ENCODE measurements around the gene SLC39A11.

The SLC39A11 gene

GRCh38 chr17:72756256-72756655 is 336.2 kb downstream of the SLC39A11 start:
- Histone ChIP-seq H3K4me2 (ENCODE audit: low read depth, low read length) (no peak overlapping the region), H3K27me3 (replicated peaks; ENCODE audit: insufficient read depth, low read length) (no peaks in the 10 kb centered on the region), H3K9me3 (replicated peaks; ENCODE audit: insufficient read depth, low read length) (no peaks in the 10 kb centered on the region), H3F3A (ENCODE audit: insufficient read depth, low read length) (no peaks in the 10 kb centered on the region), H2AFZ (ENCODE audit: low read length) (no peak overlapping the region), H3K4me3 (ENCODE audit: low read length) (no peak overlapping the region), H3K79me2 (ENCODE audit: low read length) (no peaks in the 10 kb centered on the region), H3K9me2 (replicated peaks; ENCODE audit: insufficient read depth, low read length) (no peaks in the 10 kb centered on the region), H3K9ac (ENCODE audit: low read length) (no peak overlapping the region), H3K36me3 (replicated peaks; ENCODE audit: insufficient read depth, low read length) (no peaks in the 10 kb centered on the region), H3K4me1 (ENCODE audit: low read length) (no peaks in the 10 kb centered on the region), H3K27ac (ENCODE audit: low read length) (no peak overlapping the region), H4K20me1 (ENCODE audit: insufficient read depth, low read length) (no peaks in the 10 kb centered on the region)
- TF ChIP-seq EZH2phosphoT487 (IDR thresholded peaks at IDR 0.05; ENCODE audit: low read length) (no peak), CTCF (IDR thresholded peaks at IDR 0.05; ENCODE audit: low read length) (no peak), EZH2 (optimal IDR thresholded peaks at IDR 0.05; ENCODE audit: low read depth, low read length) (no peak)
- no peak for DNase-seq

GRCh38 chr17:72754513-72754912 is 338.0 kb downstream of the SLC39A11 start:
- no peak for DNase-seq
- Histone ChIP-seq H3K9me2 (replicated peaks; ENCODE audit: insufficient read depth, low read length) (no peaks in the 10 kb centered on the region), H3F3A (ENCODE audit: insufficient read depth, low read length) (no peaks in the 10 kb centered on the region), H3K27me3 (replicated peaks; ENCODE audit: insufficient read depth, low read length) (no peaks in the 10 kb centered on the region), H4K20me1 (ENCODE audit: insufficient read depth, low read length) (no peaks in the 10 kb centered on the region), H2AFZ (ENCODE audit: low read length) (no peak overlapping the region), H3K36me3 (replicated peaks; ENCODE audit: insufficient read depth, low read length) (no peaks in the 10 kb centered on the region), H3K4me1 (ENCODE audit: low read length) (no peaks in the 10 kb centered on the region), H3K4me3 (ENCODE audit: low read length) (no peak overlapping the region), H3K79me2 (ENCODE audit: low read length) (no peaks in the 10 kb centered on the region), H3K9ac (ENCODE audit: low read length) (no peak overlapping the region), H3K4me2 (ENCODE audit: low read depth, low read length) (no peak overlapping the region), H3K27ac (ENCODE audit: low read length) (no peak overlapping the region), H3K9me3 (replicated peaks; ENCODE audit: insufficient read depth, low read length) (no peaks in the 10 kb centered on the region)
- no peak for TF ChIP-seq EZH2phosphoT487 (IDR thresholded peaks at IDR 0.05; ENCODE audit: low read length)
- no peak for TF ChIP-seq CTCF (IDR thresholded peaks at IDR 0.05; ENCODE audit: low read length)
- TF ChIP-seq EZH2 (optimal IDR thresholded peaks at IDR 0.05; ENCODE audit: low read depth, low read length) = no peak

- no peaks in the 10 kb centered on the region for H3K4me1 ChIP-seq (ENCODE audit: low read length)
- H3K27ac ChIP-seq (ENCODE audit: low read length) = no peak overlapping the region
- no peak overlapping the region for H3K4me3 ChIP-seq (ENCODE audit: low read length)
- no peaks in the 10 kb centered on the region for H3K27me3 ChIP-seq (replicated peaks; ENCODE audit: insufficient read depth, low read length)
- no peak overlapping the region for H2AFZ ChIP-seq (ENCODE audit: low read length)
- DNase-seq = no peak
- H4K20me1 ChIP-seq (ENCODE audit: insufficient read depth, low read length) = no peaks in the 10 kb centered on the region
- H3F3A ChIP-seq (ENCODE audit: insufficient read depth, low read length) = no peaks in the 10 kb centered on the region
- H3K4me2 ChIP-seq (ENCODE audit: low read depth, low read length) = no peak overlapping the region
- H3K9ac ChIP-seq (ENCODE audit: low read length) = no peak overlapping the region
- TF ChIP-seq EZH2phosphoT487 (IDR thresholded peaks at IDR 0.05; ENCODE audit: low read length) (no peak), EZH2 (optimal IDR thresholded peaks at IDR 0.05; ENCODE audit: low read depth, low read length) (no peak), CTCF (IDR thresholded peaks at IDR 0.05; ENCODE audit: low read length) (no peak)
- H3K9me2 ChIP-seq (replicated peaks; ENCODE audit: insufficient read depth, low read length) = no peaks in the 10 kb centered on the region
- H3K79me2 ChIP-seq (ENCODE audit: low read length) = no peaks in the 10 kb centered on the region
- H3K36me3 ChIP-seq (replicated peaks; ENCODE audit: insufficient read depth, low read length) = no peaks in the 10 kb centered on the region
- H3K9me3 ChIP-seq (replicated peaks; ENCODE audit: insufficient read depth, low read length) = no peaks in the 10 kb centered on the region
Measured at GRCh38 chr17:72751746-72752145, 340.7 kb downstream of the SLC39A11 start.

Measured in MM.1S (cell line).